WTC11 (cell line): ENCODE results near the gene FBXL2. TPM values are rescaled to one million over a fixed set of nuclear protein-coding genes. Genes with fewer than 3 reads are reported as not detected.
"Not testable (repeated sequence)": the region's sequence is repeated elsewhere in the genome, so short reads cannot be mapped to it uniquely, and the experiment has no call there.

ENCODE experiments used
- ATAC-seq: fragments of 200-7000 bp; cut with Tn5 transposase; 2 replicates; pipeline ENCODE4 v1.10.0; 2021; ENCODE audit warnings: mild to moderate bottlenecking, moderate library complexity
- CTCF ChIA-PET: fragments of 300-600 bp; sonication (Branson Sonifier 250); formaldehyde crosslinking; loops from one replicate; lab custom pipeline; 2021; ENCODE audit warnings: antibody characterized with exemption; lab: Charles Lee
- POLR2A ChIA-PET: fragments of 350-600 bp; sonication (Branson Sonifier 250); formaldehyde crosslinking; loops from one replicate; lab custom pipeline; 2021; ENCODE audit warnings: antibody characterized with exemption; lab: Charles Lee
- DNase-seq: peaks from one replicate; pipeline ENCODE4 v3.0.0; 2021; ENCODE audit warnings: low spot score
- H3K27ac Mint-ChIP-seq: 2 replicates; pipeline ENCODE4 v1.8.0; 2021; ENCODE audit warnings: mixed read lengths
- H3K27me3 Mint-ChIP-seq: 2 replicates; pipeline ENCODE4 v1.8.0; 2021; ENCODE audit warnings: low read depth, mild to moderate bottlenecking, moderate library complexity, mixed read lengths
- H3K36me3 Mint-ChIP-seq: 2 replicates; pipeline ENCODE4 v1.8.0; 2021; ENCODE audit warnings: mixed read lengths
- H3K4me1 Mint-ChIP-seq: 2 replicates; pipeline ENCODE4 v1.8.0; 2022; ENCODE audit warnings: mixed read lengths
- H3K4me3 Mint-ChIP-seq: 2 replicates; pipeline ENCODE4 v1.8.0; 2021; ENCODE audit warnings: mild to moderate bottlenecking, moderate library complexity, mixed read lengths
- H3K9me3 Mint-ChIP-seq: 2 replicates; pipeline ENCODE4 v1.8.0; 2021; ENCODE audit warnings: mixed read lengths
- ARID4B ChIP-seq: sonication (generic); formaldehyde crosslinking; IDR thresholded peaks from 2 replicates; pipeline ENCODE4 v1.8.0; 2023; ENCODE audit warnings: missing genetic modification reagents, mild to moderate bottlenecking, borderline replicate concordance
- CBFB ChIP-seq: sonication (generic); formaldehyde crosslinking; IDR thresholded peaks from 2 replicates; pipeline ENCODE4 v1.8.1; 2022; ENCODE audit warnings: mild to moderate bottlenecking, low read depth, missing genetic modification reagents
- CREM ChIP-seq: sonication (generic); formaldehyde crosslinking; IDR thresholded peaks from 2 replicates; pipeline ENCODE4 v1.8.1; 2022; ENCODE audit warnings: mild to moderate bottlenecking, missing genetic modification reagents, moderate library complexity
- E2F5 ChIP-seq: sonication (generic); formaldehyde crosslinking; IDR thresholded peaks from 2 replicates; pipeline ENCODE4 v1.8.1; 2022; ENCODE audit warnings: mild to moderate bottlenecking, moderate library complexity, missing genetic modification reagents
- ERG ChIP-seq: fragments of 250-450 bp; sonication (Bioruptor Pico); IDR thresholded peaks from 2 replicates; pipeline ENCODE4 v1.8.0; 2021; ENCODE audit warnings: mild to moderate bottlenecking
- FOXJ3 ChIP-seq: sonication (generic); formaldehyde crosslinking; IDR thresholded peaks from 2 replicates; pipeline ENCODE4 v1.9.0; 2021; ENCODE audit warnings: missing genetic modification reagents, mild to moderate bottlenecking, borderline replicate concordance
- FOXK1 ChIP-seq: sonication (generic); formaldehyde crosslinking; IDR thresholded peaks from 2 replicates; pipeline ENCODE4 v1.8.0; 2022; ENCODE audit warnings: mild to moderate bottlenecking, moderate library complexity, missing genetic modification reagents
- MAX ChIP-seq: sonication (generic); formaldehyde crosslinking; IDR thresholded peaks from 2 replicates; pipeline ENCODE4 v1.8.0; 2022; ENCODE audit warnings: mild to moderate bottlenecking, missing genetic modification reagents
- NFE2L1 ChIP-seq: sonication (generic); formaldehyde crosslinking; IDR thresholded peaks from 2 replicates; pipeline ENCODE4 v1.8.1; 2023; ENCODE audit warnings: missing genetic modification reagents
- PREB ChIP-seq: sonication (generic); formaldehyde crosslinking; IDR thresholded peaks from 2 replicates; pipeline ENCODE4 v1.8.1; 2022; ENCODE audit warnings: mild to moderate bottlenecking, missing genetic modification reagents, moderate library complexity, borderline replicate concordance
- SMAD3 ChIP-seq: sonication (generic); formaldehyde crosslinking; IDR thresholded peaks from 2 replicates; pipeline ENCODE4 v1.8.0; 2022; ENCODE audit warnings: missing genetic modification reagents, mild to moderate bottlenecking, borderline replicate concordance
- SMAD4 ChIP-seq: sonication (generic); formaldehyde crosslinking; IDR thresholded peaks from 2 replicates; pipeline ENCODE4 v1.8.0; 2022; ENCODE audit warnings: mild to moderate bottlenecking, missing genetic modification reagents
- USF2 ChIP-seq: sonication (generic); formaldehyde crosslinking; IDR thresholded peaks from 2 replicates; pipeline ENCODE4 v1.8.1; 2023; ENCODE audit warnings: mild to moderate bottlenecking, missing genetic modification reagents, moderate library complexity
- ZNF219 ChIP-seq: sonication (generic); formaldehyde crosslinking; IDR thresholded peaks from 2 replicates; pipeline ENCODE4 v1.8.0; 2023; ENCODE audit warnings: missing genetic modification reagents, mild to moderate bottlenecking, borderline replicate concordance
- ZSCAN18 ChIP-seq: fragments of 250-450 bp; sonication (Bioruptor Pico); IDR thresholded peaks from 2 replicates; pipeline ENCODE4 v2.1.2; 2022; ENCODE audit warnings: mild to moderate bottlenecking, moderate library complexity
- total RNA-seq: library from RNA; stranded (reverse); gene quantifications from 3 replicates; pipeline ENCODE4 v1.2.3, GENCODE V29; 2021

Gene FBXL2
- total RNA-seq, 1 experiment from 2014 or later: 2.9 TPM

- ATAC-seq: no peak
- Mint-ChIP-seq H3K27ac (no peak overlapping the region), H3K27me3 (peaks cover 4% of the 10 kb centered on the region), H3K4me3 (no peak overlapping the region), H3K36me3 (peaks cover 18% of the 10 kb centered on the region), H3K9me3 (peaks cover 44% of the 10 kb centered on the region), H3K4me1 (no peaks in the 10 kb centered on the region)
- TF ChIP-seq USF2 (CRISPR knock-in tag): no peak
- no peak for TF ChIP-seq MAX (CRISPR knock-in tag)
- no peak for TF ChIP-seq E2F5 (CRISPR knock-in tag)
- TF ChIP-seq ARID4B (CRISPR knock-in tag): no peak
- TF ChIP-seq SMAD3 (CRISPR knock-in tag): no peak
- no peak for TF ChIP-seq PREB
- POLR2A ChIA-PET: no interaction called here
- no peak for DNase-seq
- CTCF ChIA-PET: interaction anchor here (1.3 kb wide), 1 partner anchor 38 kb away, joined by 5 read pairs; no protein-coding TSS in a partner anchor
Measured at GRCh38 chr3:33334364-33334763, 57.1 kb downstream of the FBXL2 start.

GRCh38 chr3:33338936-33339465 is 61.8 kb downstream of the FBXL2 start:
- H3K27ac Mint-ChIP-seq, H3K4me1 Mint-ChIP-seq, H3K4me3 Mint-ChIP-seq, DNase-seq, POLR2A ChIA-PET, CTCF ChIA-PET, H3K27me3 Mint-ChIP-seq, ATAC-seq: not testable (repeated sequence)
- Mint-ChIP-seq H3K36me3 (peaks cover 11% of the 10 kb centered on the region), H3K9me3 (peaks cover 29% of the 10 kb centered on the region)

- POLR2A ChIA-PET: no interaction called here
- H3K36me3 Mint-ChIP-seq: peaks cover 4% of the 10 kb centered on the region
- H3K4me1 Mint-ChIP-seq: peaks cover 9% of the 10 kb centered on the region
- no peak overlapping the region for H3K4me3 Mint-ChIP-seq
- H3K27ac Mint-ChIP-seq: no peak overlapping the region
- peaks cover 21% of the 10 kb centered on the region for H3K9me3 Mint-ChIP-seq
- 0 out of 2 replicates have a peak, but pooled peaks cover 2% of the 10 kb centered on the region for H3K27me3 Mint-ChIP-seq
- CTCF ChIA-PET: no interaction called here
- no peak for ATAC-seq
- no peak for DNase-seq
- no peak for TF ChIP-seq ERG (CRISPR knock-in tag)
- no peak for TF ChIP-seq ZSCAN18 (CRISPR knock-in tag)
- TF ChIP-seq CBFB: no peak
- no peak for TF ChIP-seq FOXK1 (CRISPR knock-in tag)
- no peak for TF ChIP-seq NFE2L1 (CRISPR knock-in tag)
- TF ChIP-seq ZNF219: no peak
- no peak for TF ChIP-seq FOXJ3
- TF ChIP-seq CREM (CRISPR knock-in tag): no peak
- no peak for TF ChIP-seq SMAD4 (CRISPR knock-in tag)
Measured at GRCh38 chr3:33339758-33340157, 62.5 kb downstream of the FBXL2 start.
